Epithelial cell of esophagus (primary cell): ENCODE data around the gene BCL11B.

Source experiments
- DNase-seq: peaks from one replicate; pipeline ENCODE4 v3.0.0; 2010; ENCODE audit warnings: low read depth
- H3K4me3 ChIP-seq: 2 replicates; pipeline ENCODE4 v1.5.1; 2011; ENCODE audit warnings: mild to moderate bottlenecking, low read length, control low read depth
- TF ChIP-seq, protein P1 (sequence below): IDR thresholded peaks from 2 replicates; pipeline ENCODE4 v1.5.1; 2011; ENCODE audit warnings: low read depth, mild to moderate bottlenecking, low read length, control low read depth, inconsistent platforms; ENCODE audit not compliant: insufficient read depth; ENCODE audit errors: missing control alignments

The BCL11B gene

GRCh38 chr14:99146616-99147365 lies 125.2 kb downstream of the BCL11B start:
- DNase-seq = no peak
- TF ChIP-seq, protein P1, sequence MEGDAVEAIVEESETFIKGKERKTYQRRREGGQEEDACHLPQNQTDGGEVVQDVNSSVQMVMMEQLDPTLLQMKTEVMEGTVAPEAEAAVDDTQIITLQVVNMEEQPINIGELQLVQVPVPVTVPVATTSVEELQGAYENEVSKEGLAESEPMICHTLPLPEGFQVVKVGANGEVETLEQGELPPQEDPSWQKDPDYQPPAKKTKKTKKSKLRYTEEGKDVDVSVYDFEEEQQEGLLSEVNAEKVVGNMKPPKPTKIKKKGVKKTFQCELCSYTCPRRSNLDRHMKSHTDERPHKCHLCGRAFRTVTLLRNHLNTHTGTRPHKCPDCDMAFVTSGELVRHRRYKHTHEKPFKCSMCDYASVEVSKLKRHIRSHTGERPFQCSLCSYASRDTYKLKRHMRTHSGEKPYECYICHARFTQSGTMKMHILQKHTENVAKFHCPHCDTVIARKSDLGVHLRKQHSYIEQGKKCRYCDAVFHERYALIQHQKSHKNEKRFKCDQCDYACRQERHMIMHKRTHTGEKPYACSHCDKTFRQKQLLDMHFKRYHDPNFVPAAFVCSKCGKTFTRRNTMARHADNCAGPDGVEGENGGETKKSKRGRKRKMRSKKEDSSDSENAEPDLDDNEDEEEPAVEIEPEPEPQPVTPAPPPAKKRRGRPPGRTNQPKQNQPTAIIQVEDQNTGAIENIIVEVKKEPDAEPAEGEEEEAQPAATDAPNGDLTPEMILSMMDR = no peak
- no peak overlapping the region for H3K4me3 ChIP-seq

DNA sequence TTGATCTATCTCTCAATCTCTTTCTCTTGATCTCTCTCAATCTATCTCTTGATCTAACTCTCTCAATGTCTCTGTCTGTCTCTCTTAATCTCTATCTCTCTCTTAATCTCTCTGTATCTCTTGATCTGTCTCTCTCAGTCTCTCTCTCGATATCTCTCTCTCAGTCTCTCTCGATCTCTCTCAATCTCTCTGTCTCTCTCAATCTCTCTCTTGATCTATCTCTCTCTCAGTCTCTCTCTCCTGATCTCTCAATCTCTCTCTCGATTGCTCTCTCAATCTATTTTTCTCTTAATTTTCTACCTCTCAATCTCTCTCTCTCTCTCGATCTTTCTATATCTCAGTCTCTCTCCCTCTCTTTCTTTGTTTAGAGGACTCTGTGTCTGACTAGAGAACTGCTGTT lies 126.7 kb downstream of the BCL11B start:
- no peak for DNase-seq

GRCh38 chr14:99143793-99144192 lies 128.2 kb downstream of the BCL11B start:
- H3K4me3 ChIP-seq = no peak overlapping the region
- DNase-seq = no peak
- TF ChIP-seq, protein P1 = no peak

More for the DNA sequence above, 126.7 kb downstream of the BCL11B start:
- TF ChIP-seq, protein P1 = no peak
- no peak overlapping the region for H3K4me3 ChIP-seq

DNA sequence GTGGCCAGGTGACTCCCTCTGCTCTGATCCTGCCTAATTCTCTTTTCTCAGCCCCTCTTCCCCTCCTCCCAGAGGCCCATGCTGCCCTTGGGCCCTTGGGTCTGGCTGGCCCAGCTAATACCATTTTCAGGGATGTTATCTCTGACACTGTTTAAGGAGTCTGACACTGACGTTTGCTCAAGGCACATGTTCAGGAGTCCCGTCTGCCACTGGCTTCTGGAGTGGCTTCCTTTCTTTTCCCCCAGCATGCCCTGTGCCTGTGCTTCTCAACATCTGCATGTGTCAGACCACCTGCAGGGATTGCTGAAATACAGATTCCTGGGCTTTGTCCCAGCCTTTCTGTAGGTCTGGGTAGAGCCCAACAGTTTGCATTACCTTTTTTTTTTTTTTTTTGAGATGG lies 128.9 kb downstream of the BCL11B start:
- TF ChIP-seq, protein P1 = no peak
- DNase-seq = no peak
- no peak overlapping the region for H3K4me3 ChIP-seq

DNA sequence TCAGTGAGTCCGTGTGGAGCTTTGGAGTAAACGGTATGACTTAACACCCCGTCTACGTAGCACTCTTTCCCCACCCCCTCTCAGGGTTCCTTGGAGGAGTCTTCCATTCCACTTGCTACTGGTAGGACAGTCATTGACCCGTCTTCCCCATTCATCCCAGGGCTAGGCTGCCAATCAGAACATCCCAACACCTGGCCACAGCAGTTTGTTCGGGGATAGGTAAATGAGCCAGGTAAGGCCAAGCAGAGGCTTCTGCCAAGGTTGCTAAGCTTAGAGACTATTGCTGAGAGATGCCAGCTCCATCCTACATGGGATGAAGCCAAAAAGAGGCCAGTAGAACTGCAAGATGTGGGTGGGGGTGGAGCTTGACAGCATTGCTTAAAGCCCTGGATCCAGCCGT lies 130.8 kb downstream of the BCL11B start:
- DNase-seq = no peak
- TF ChIP-seq, protein P1 = no peak

GRCh38 chr14:99138999-99139865 lies 132.8 kb downstream of the BCL11B start:
- DNase-seq = no peak
- no peak overlapping the region for H3K4me3 ChIP-seq
- TF ChIP-seq, protein P1 = no peak

More for the DNA sequence above, 130.8 kb downstream of the BCL11B start:
- no peak overlapping the region for H3K4me3 ChIP-seq
